Lower lobe of right lung (tissue), 2 donors: ENCODE results near the gene GGACT. TPM values are rescaled to one million over a fixed set of nuclear protein-coding genes. Genes with fewer than 3 reads are reported as not detected.

Experiments used
- ATAC-seq, 2 donors: fragments of 200-7000 bp; cut with Tn5 transposase; one replicate each; pipeline ENCODE4 v1.9.1; 2020 to 2022; ENCODE audit warnings: mild to moderate bottlenecking in 2 of 2, moderate library complexity in 2 of 2
- DNase-seq: peaks from one replicate; pipeline ENCODE4 v3.0.0-alpha.2; 2020
- H3K27ac ChIP-seq: fragments of 200-600 bp; one replicate; pipeline ENCODE4 v1.8.0; 2022
- H3K27me3 ChIP-seq: fragments of 200-600 bp; one replicate; pipeline ENCODE4 v1.8.0; 2022; ENCODE audit warnings: low read depth
- H3K36me3 ChIP-seq: fragments of 200-600 bp; one replicate; pipeline ENCODE4 v1.8.0; 2022; ENCODE audit warnings: mild to moderate bottlenecking
- H3K4me1 ChIP-seq: fragments of 200-600 bp; one replicate; pipeline ENCODE4 v1.8.0; 2022
- H3K4me3 ChIP-seq: fragments of 200-600 bp; one replicate; pipeline ENCODE4 v1.8.0; 2022; ENCODE audit warnings: mild to moderate bottlenecking
- H3K9me3 ChIP-seq: fragments of 200-600 bp; one replicate; pipeline ENCODE4 v1.8.0; 2022
- CTCF ChIP-seq: fragments of 200-600 bp; IDR thresholded peaks from one replicate; pipeline ENCODE4 v1.8.0; 2022; ENCODE audit warnings: antibody characterized with exemption, mild to moderate bottlenecking
- intact Hi-C: fragments of 100-400 bp; cut with DNase I; formaldehyde crosslinking; loops from one replicate; pipeline ENCODE4 v1.11.0; 2022
- total RNA-seq: library from RNA; stranded (reverse); fragmentation: NEBNext Ultra II Directional; extraction: Animal tissue kit (Norgen Biotek cat#: 25700); gene quantifications from one replicate; pipeline ENCODE4 v1.2.1, GENCODE V29; 2021
- donor health status: DM: no; HTN: yes; CAD: no; lungs with severe emphysema.

GGACT gene
- total RNA-seq, 1 donor from 2014 or later, result 3.4 TPM

- Histone ChIP-seq H3K4me3 (no peak overlapping the region), H3K36me3 (peaks cover 24% of the 10 kb centered on the region), H3K4me1 (no peaks in the 10 kb centered on the region), H3K9me3 (no peaks in the 10 kb centered on the region), H3K27ac (no peak overlapping the region), H3K27me3 (no peaks in the 10 kb centered on the region)
- intact Hi-C loops, result no loop called here
- DNase-seq (no peak), ATAC-seq (no peak)
- no peak for TF ChIP-seq CTCF
Observed at GRCh38 chr13:100523981-100524386, 64.6 kb downstream of the GGACT start.

GRCh38 chr13:100523411-100523810 lies 65.2 kb downstream of the GGACT start:
- Histone ChIP-seq H3K9me3 (no peaks in the 10 kb centered on the region), H3K4me1 (no peaks in the 10 kb centered on the region), H3K36me3 (peaks cover 24% of the 10 kb centered on the region), H3K27ac (no peak overlapping the region), H3K27me3 (no peaks in the 10 kb centered on the region), H3K4me3 (no peak overlapping the region)
- TF ChIP-seq CTCF, result no peak
- no peak for ATAC-seq
- intact Hi-C loops, result no loop called here
- no peak for DNase-seq

- peaks cover 21% of the 10 kb centered on the region for H3K36me3 ChIP-seq
- H3K4me3 ChIP-seq, result no peak overlapping the region
- no peaks in the 10 kb centered on the region for H3K27me3 ChIP-seq
- TF ChIP-seq CTCF, result no peak
- no peak overlapping the region for H3K27ac ChIP-seq
- DNase-seq, result no peak
- ATAC-seq, result no peak
- no peaks in the 10 kb centered on the region for H3K9me3 ChIP-seq
- no peaks in the 10 kb centered on the region for H3K4me1 ChIP-seq
- intact Hi-C loops, result no loop called here
Observed at GRCh38 chr13:100522618-100523309, 65.8 kb downstream of the GGACT start.

GRCh38 chr13:100521851-100522617 lies 66.6 kb downstream of the GGACT start:
- peaks cover 15% of the 10 kb centered on the region for H3K36me3 ChIP-seq
- no peak overlapping the region for H3K4me3 ChIP-seq
- H3K27ac ChIP-seq, result no peak overlapping the region
- ATAC-seq, result no peak
- intact Hi-C loops, result no loop called here
- H3K27me3 ChIP-seq, result no peaks in the 10 kb centered on the region
- no peak for DNase-seq
- no peaks in the 10 kb centered on the region for H3K4me1 ChIP-seq
- no peak for TF ChIP-seq CTCF
- H3K9me3 ChIP-seq, result no peaks in the 10 kb centered on the region

GRCh38 chr13:100520936-100521850 lies 67.4 kb downstream of the GGACT start:
- Histone ChIP-seq H3K4me3 (no peak overlapping the region), H3K36me3 (peaks cover 12% of the 10 kb centered on the region), H3K9me3 (no peaks in the 10 kb centered on the region), H3K27me3 (no peaks in the 10 kb centered on the region), H3K4me1 (no peaks in the 10 kb centered on the region), H3K27ac (no peak overlapping the region)
- DNase-seq, result no peak
- intact Hi-C loops, result no loop called here
- no peak for TF ChIP-seq CTCF
- ATAC-seq, result no peak
